Skin of body (tissue), 2 donors: ENCODE results near the gene AK8. TPM values are rescaled to one million over a fixed set of nuclear protein-coding genes. Genes with fewer than 3 reads are reported as not detected.
"Not testable (repeated sequence)": the region's sequence is repeated elsewhere in the genome, so short reads cannot be mapped to it uniquely, and the experiment has no call there.

ENCODE experiments used
- DNase-seq: peaks from one replicate; lab custom pipeline; 2025; lab: John Stamatoyannopoulos, UW
- total RNA-seq: library from RNA; depleted of rRNA; stranded (reverse); fragments of >200 nt; gene quantifications from one replicate; pipeline ENCODE4 v1.2.3, GENCODE V29; 2014

The AK8 gene
- total RNA-seq, 1 donor from 2014 or later = 1.1 TPM

- DNase-seq = no peak
Measured at GRCh38 chr9:132721661-132722060, 156.4 kb downstream of the AK8 start.

- not testable (repeated sequence) for DNase-seq
Measured at GRCh38 chr9:132718381-132718928, 159.6 kb downstream of the AK8 start.

GRCh38 chr9:132717326-132717945 lies 160.6 kb downstream of the AK8 start:
- no peak for DNase-seq

GRCh38 chr9:132716007-132716406 lies 162.1 kb downstream of the AK8 start:
- no peak for DNase-seq

- no peak for DNase-seq
Measured at GRCh38 chr9:132712753-132713152, 165.3 kb downstream of the AK8 start.

- DNase-seq = no peak
Measured at GRCh38 chr9:132711846-132712245, 166.2 kb downstream of the AK8 start.

GRCh38 chr9:132711152-132711551 lies 166.9 kb downstream of the AK8 start:
- not testable (repeated sequence) for DNase-seq

- no peak for DNase-seq
Measured at GRCh38 chr9:132710333-132710732, 167.8 kb downstream of the AK8 start.

- DNase-seq = no peak
Measured at GRCh38 chr9:132708769-132709430, 169.2 kb downstream of the AK8 start.

- DNase-seq = no peak
Measured at GRCh38 chr9:132708239-132708638, 169.8 kb downstream of the AK8 start.

GRCh38 chr9:132703336-132703735 lies 174.7 kb downstream of the AK8 start:
- no peak for DNase-seq

GRCh38 chr9:132702254-132702653 lies 175.8 kb downstream of the AK8 start:
- no peak for DNase-seq

- peak; percentile 64 for DNase-seq
Measured at GRCh38 chr9:132699956-132700355, 178.1 kb downstream of the AK8 start.

- DNase-seq = no peak
Measured at GRCh38 chr9:132698989-132699388, 179.1 kb downstream of the AK8 start.

- no peak for DNase-seq
Measured at GRCh38 chr9:132697230-132697629, 180.9 kb downstream of the AK8 start.

GRCh38 chr9:132694144-132694543 lies 183.9 kb downstream of the AK8 start:
- no peak for DNase-seq

- peak; percentile 71 for DNase-seq
Measured at GRCh38 chr9:132690696-132691095, 187.4 kb downstream of the AK8 start.

- DNase-seq = no peak
Measured at GRCh38 chr9:132683873-132684272, 194.2 kb downstream of the AK8 start.

GRCh38 chr9:132681561-132681960 lies 196.5 kb downstream of the AK8 start:
- DNase-seq = no peak

GRCh38 chr9:132679946-132680625 lies 198.0 kb downstream of the AK8 start:
- DNase-seq = no peak

GRCh38 chr9:132677976-132678375 lies 200.1 kb downstream of the AK8 start:
- DNase-seq = no peak
